GM18907 (cell line): ENCODE data around the gene OR13C5.

ENCODE experiments used
- ATAC-seq: cut with Tn5 transposase; IDR thresholded peaks from one replicate; pipeline ENCODE4 v1.9.1; 2021; ENCODE audit warnings: mild to moderate bottlenecking, moderate library complexity; ENCODE audit not compliant: unreplicated experiment

OR13C5 gene

DNA sequence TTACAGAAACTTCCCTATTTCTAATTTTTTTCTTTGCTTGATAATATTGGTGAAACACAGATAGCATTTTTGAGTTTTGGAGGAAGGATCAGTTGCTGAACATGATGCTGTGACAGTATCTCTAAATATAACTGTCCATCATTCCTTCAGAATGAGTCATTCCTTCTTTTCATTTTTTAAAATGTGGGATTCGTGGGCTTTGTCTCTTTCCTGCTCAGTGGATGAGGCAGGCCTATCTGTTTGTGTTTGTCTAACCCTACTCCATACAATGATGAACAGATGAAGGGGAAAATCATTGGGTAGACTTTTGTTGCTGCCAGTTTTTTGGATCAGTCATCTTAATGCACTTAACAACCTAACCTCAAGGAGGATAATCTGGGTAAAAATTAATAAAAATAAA is 46.0 kb downstream of the OR13C5 start:
- ATAC-seq: no peak
